ENCODE results near the gene SULT1A1. TPM values are rescaled to one million over a fixed set of nuclear protein-coding genes. Genes with fewer than 3 reads are reported as not detected.

The SULT1A1 gene
- total RNA-seq, 1 donor from 2014 or later, result 15.9 TPM

GRCh38 chr16:28592511-28592910 is 17.3 kb downstream of the SULT1A1 start:
- Mint-ChIP-seq H3K4me1 (ENCODE audit: unreplicated experiment) (peaks cover 10% of the 10 kb centered on the region), H3K9me3 (no peaks in the 10 kb centered on the region), H3K27ac (no peak overlapping the region), H3K27me3 (no peaks in the 10 kb centered on the region), H3K4me3 (no peak overlapping the region), H3K36me3 (peaks cover 3% of the 10 kb centered on the region)
- no peak for DNase-seq (ENCODE audit: extremely low spot score, unreplicated experiment)
- TF ChIP-seq CTCF (conservative IDR thresholded peaks at IDR 0.05), result no peak

GRCh38 chr16:28591355-28591754 is 18.5 kb downstream of the SULT1A1 start:
- no peak overlapping the region for H3K4me3 Mint-ChIP-seq

GRCh38 chr16:28590384-28591340 is 19.2 kb downstream of the SULT1A1 start:
- H3K4me3 Mint-ChIP-seq, result no peak overlapping the region
- peaks cover 6% of the 10 kb centered on the region for H3K36me3 Mint-ChIP-seq
- DNase-seq (ENCODE audit: extremely low spot score, unreplicated experiment), result no peak
- H3K4me1 Mint-ChIP-seq (ENCODE audit: unreplicated experiment), result no peaks in the 10 kb centered on the region
- H3K27ac Mint-ChIP-seq, result no peak overlapping the region
- no peaks in the 10 kb centered on the region for H3K9me3 Mint-ChIP-seq
- TF ChIP-seq CTCF (conservative IDR thresholded peaks at IDR 0.05), result no peak
- no peaks in the 10 kb centered on the region for H3K27me3 Mint-ChIP-seq

More at GRCh38 chr16:28591355-28591754, 18.5 kb downstream of the SULT1A1 start:
- H3K36me3 Mint-ChIP-seq, result peaks cover 6% of the 10 kb centered on the region
- no peak for DNase-seq (ENCODE audit: extremely low spot score, unreplicated experiment)
- TF ChIP-seq CTCF (conservative IDR thresholded peaks at IDR 0.05), result no peak
- H3K27me3 Mint-ChIP-seq, result no peaks in the 10 kb centered on the region
- no peak overlapping the region for H3K27ac Mint-ChIP-seq
- no peaks in the 10 kb centered on the region for H3K4me1 Mint-ChIP-seq (ENCODE audit: unreplicated experiment)
- no peaks in the 10 kb centered on the region for H3K9me3 Mint-ChIP-seq

- H3K27ac Mint-ChIP-seq, result no peak overlapping the region
- no peaks in the 10 kb centered on the region for H3K27me3 Mint-ChIP-seq
- peaks cover 6% of the 10 kb centered on the region for H3K36me3 Mint-ChIP-seq
- no peak overlapping the region for H3K4me3 Mint-ChIP-seq
- no peak for TF ChIP-seq CTCF (conservative IDR thresholded peaks at IDR 0.05)
- H3K9me3 Mint-ChIP-seq, result no peaks in the 10 kb centered on the region
- DNase-seq (ENCODE audit: extremely low spot score, unreplicated experiment), result no peak
- H3K4me1 Mint-ChIP-seq (ENCODE audit: unreplicated experiment), result no peaks in the 10 kb centered on the region
Measured at GRCh38 chr16:28589930-28590329, 19.9 kb downstream of the SULT1A1 start.

GRCh38 chr16:28589069-28589468 is 20.8 kb downstream of the SULT1A1 start:
- Mint-ChIP-seq H3K27ac (no peak overlapping the region), H3K36me3 (peaks cover 6% of the 10 kb centered on the region), H3K9me3 (no peaks in the 10 kb centered on the region), H3K4me1 (ENCODE audit: unreplicated experiment) (no peaks in the 10 kb centered on the region), H3K4me3 (no peak overlapping the region), H3K27me3 (no peaks in the 10 kb centered on the region)
- DNase-seq (ENCODE audit: extremely low spot score, unreplicated experiment), result no peak
- TF ChIP-seq CTCF (conservative IDR thresholded peaks at IDR 0.05), result no peak
